GM12801 (cell line): ENCODE results near the gene MYORG.

ENCODE experiments used
- CTCF ChIP-seq: IDR thresholded peaks from one replicate; pipeline ENCODE4 v1.5.1; 2011; ENCODE audit warnings: control low read depth; ENCODE audit not compliant: insufficient read length; ENCODE audit errors: extremely low read depth

The MYORG gene

GRCh38 chr9:34328987-34329832, 47.5 kb downstream of the MYORG start, which contains the start of the genes KIF24 and NUDT2:
Gene KIF24 (minus strand): TSS chr9:34329268. CDS start chr9:34311346, 17,922 bp downstream.
Gene NUDT2 (plus strand): TSS chr9:34329569. CDS start chr9:34339040, 9,471 bp downstream.
- TF ChIP-seq CTCF, result no peak

GRCh38 chr9:34328500-34328986, 48.2 kb downstream of the MYORG start:
- TF ChIP-seq CTCF, result no peak

GRCh38 chr9:34326690-34327089, 50.0 kb downstream of the MYORG start:
- TF ChIP-seq CTCF, result no peak

GRCh38 chr9:34322899-34323591, 53.7 kb downstream of the MYORG start:
- TF ChIP-seq CTCF, result no peak

- TF ChIP-seq CTCF, result no peak
Observed at GRCh38 chr9:34321451-34321850, 55.2 kb downstream of the MYORG start.

- no peak for TF ChIP-seq CTCF
Observed at GRCh38 chr9:34318163-34318790, 58.4 kb downstream of the MYORG start.

GRCh38 chr9:34317436-34317835, 59.3 kb downstream of the MYORG start:
- TF ChIP-seq CTCF, result no peak
